Measurements from ENCODE around the gene SLC10A7. TPM values are rescaled to one million over a fixed set of nuclear protein-coding genes. Genes with fewer than 3 reads are reported as not detected.

The SLC10A7 gene
- total and polyA plus RNA-seq, 9 of the 15 experiments (the other 6 are each of a cell fraction or from before 2014, with no cell fraction given): 6.4 to 22.8 (median 16.1) TPM

DNA sequence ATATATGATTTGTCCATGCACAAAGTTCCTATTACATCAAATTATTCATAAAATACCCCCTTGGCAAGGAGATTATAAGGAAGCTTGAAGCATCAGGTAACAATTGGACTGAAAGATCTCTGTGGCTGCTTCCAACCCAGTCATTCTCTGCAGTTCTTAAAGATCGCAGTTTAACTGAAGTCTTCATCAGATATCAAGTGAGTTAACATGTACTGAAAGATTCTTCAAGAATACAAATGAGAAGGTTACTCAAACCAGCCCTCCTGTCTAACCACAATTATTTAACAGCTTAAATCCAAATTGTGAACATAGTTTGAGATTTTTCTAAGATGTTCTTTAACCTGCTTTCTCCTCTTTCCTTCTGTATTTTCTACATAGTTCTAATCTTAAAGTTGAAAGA lies 56.1 kb downstream of the SLC10A7 start:
- FAIRE-seq (no peak), ATAC-seq (no peak)
- in situ Hi-C loops (cut with MboI): no loop called here
- TF ChIP-seq FOXA1 (IDR thresholded peaks at IDR 0.05; ENCODE audit: borderline replicate concordance) (no peak), KDM1A (IDR thresholded peaks at IDR 0.05) (no peak), RBM39 (optimal IDR thresholded peaks at IDR 0.05; ENCODE audit: low read depth, low read length) (no peak), ZNF764 (CRISPR knock-in tag; IDR thresholded peaks at IDR 0.05; ENCODE audit: low read depth) (no peak), ATF7 (IDR thresholded peaks at IDR 0.05) (no peak), ZNF3 (CRISPR knock-in tag; IDR thresholded peaks at IDR 0.05) (no peak), EZH2 (IDR thresholded peaks at IDR 0.05; ENCODE audit: borderline replicate concordance, low read depth, low read length) (no peak), ARHGAP35 (IDR thresholded peaks at IDR 0.05; ENCODE audit: partially characterized antibody) (no peak)
- TF ChIP-seq, protein P1, sequence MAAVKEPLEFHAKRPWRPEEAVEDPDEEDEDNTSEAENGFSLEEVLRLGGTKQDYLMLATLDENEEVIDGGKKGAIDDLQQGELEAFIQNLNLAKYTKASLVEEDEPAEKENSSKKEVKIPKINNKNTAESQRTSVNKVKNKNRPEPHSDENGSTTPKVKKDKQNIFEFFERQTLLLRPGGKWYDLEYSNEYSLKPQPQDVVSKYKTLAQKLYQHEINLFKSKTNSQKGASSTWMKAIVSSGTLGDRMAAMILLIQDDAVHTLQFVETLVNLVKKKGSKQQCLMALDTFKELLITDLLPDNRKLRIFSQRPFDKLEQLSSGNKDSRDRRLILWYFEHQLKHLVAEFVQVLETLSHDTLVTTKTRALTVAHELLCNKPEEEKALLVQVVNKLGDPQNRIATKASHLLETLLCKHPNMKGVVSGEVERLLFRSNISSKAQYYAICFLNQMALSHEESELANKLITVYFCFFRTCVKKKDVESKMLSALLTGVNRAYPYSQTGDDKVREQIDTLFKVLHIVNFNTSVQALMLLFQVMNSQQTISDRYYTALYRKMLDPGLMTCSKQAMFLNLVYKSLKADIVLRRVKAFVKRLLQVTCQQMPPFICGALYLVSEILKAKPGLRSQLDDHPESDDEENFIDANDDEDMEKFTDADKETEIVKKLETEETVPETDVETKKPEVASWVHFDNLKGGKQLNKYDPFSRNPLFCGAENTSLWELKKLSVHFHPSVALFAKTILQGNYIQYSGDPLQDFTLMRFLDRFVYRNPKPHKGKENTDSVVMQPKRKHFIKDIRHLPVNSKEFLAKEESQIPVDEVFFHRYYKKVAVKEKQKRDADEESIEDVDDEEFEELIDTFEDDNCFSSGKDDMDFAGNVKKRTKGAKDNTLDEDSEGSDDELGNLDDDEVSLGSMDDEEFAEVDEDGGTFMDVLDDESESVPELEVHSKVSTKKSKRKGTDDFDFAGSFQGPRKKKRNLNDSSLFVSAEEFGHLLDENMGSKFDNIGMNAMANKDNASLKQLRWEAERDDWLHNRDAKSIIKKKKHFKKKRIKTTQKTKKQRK (IDR thresholded peaks at IDR 0.05; ENCODE audit: borderline replicate concordance, low read depth, low read length): no peak
- TF ChIP-seq, protein P2, sequence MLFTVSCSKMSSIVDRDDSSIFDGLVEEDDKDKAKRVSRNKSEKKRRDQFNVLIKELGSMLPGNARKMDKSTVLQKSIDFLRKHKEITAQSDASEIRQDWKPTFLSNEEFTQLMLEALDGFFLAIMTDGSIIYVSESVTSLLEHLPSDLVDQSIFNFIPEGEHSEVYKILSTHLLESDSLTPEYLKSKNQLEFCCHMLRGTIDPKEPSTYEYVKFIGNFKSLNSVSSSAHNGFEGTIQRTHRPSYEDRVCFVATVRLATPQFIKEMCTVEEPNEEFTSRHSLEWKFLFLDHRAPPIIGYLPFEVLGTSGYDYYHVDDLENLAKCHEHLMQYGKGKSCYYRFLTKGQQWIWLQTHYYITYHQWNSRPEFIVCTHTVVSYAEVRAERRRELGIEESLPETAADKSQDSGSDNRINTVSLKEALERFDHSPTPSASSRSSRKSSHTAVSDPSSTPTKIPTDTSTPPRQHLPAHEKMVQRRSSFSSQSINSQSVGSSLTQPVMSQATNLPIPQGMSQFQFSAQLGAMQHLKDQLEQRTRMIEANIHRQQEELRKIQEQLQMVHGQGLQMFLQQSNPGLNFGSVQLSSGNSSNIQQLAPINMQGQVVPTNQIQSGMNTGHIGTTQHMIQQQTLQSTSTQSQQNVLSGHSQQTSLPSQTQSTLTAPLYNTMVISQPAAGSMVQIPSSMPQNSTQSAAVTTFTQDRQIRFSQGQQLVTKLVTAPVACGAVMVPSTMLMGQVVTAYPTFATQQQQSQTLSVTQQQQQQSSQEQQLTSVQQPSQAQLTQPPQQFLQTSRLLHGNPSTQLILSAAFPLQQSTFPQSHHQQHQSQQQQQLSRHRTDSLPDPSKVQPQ (CRISPR knock-in tag; IDR thresholded peaks at IDR 0.05; ENCODE audit: borderline replicate concordance): no peak
- TF ChIP-seq, protein P3, sequence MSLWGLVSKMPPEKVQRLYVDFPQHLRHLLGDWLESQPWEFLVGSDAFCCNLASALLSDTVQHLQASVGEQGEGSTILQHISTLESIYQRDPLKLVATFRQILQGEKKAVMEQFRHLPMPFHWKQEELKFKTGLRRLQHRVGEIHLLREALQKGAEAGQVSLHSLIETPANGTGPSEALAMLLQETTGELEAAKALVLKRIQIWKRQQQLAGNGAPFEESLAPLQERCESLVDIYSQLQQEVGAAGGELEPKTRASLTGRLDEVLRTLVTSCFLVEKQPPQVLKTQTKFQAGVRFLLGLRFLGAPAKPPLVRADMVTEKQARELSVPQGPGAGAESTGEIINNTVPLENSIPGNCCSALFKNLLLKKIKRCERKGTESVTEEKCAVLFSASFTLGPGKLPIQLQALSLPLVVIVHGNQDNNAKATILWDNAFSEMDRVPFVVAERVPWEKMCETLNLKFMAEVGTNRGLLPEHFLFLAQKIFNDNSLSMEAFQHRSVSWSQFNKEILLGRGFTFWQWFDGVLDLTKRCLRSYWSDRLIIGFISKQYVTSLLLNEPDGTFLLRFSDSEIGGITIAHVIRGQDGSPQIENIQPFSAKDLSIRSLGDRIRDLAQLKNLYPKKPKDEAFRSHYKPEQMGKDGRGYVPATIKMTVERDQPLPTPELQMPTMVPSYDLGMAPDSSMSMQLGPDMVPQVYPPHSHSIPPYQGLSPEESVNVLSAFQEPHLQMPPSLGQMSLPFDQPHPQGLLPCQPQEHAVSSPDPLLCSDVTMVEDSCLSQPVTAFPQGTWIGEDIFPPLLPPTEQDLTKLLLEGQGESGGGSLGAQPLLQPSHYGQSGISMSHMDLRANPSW (CRISPR knock-in tag; IDR thresholded peaks at IDR 0.05): no peak
- TF ChIP-seq, protein P4, sequence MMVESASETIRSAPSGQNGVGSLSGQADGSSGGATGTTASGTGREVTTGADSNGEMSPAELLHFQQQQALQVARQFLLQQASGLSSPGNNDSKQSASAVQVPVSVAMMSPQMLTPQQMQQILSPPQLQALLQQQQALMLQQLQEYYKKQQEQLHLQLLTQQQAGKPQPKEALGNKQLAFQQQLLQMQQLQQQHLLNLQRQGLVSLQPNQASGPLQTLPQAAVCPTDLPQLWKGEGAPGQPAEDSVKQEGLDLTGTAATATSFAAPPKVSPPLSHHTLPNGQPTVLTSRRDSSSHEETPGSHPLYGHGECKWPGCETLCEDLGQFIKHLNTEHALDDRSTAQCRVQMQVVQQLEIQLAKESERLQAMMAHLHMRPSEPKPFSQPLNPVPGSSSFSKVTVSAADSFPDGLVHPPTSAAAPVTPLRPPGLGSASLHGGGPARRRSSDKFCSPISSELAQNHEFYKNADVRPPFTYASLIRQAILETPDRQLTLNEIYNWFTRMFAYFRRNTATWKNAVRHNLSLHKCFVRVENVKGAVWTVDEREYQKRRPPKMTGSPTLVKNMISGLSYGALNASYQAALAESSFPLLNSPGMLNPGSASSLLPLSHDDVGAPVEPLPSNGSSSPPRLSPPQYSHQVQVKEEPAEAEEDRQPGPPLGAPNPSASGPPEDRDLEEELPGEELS (CRISPR knock-in tag; IDR thresholded peaks at IDR 0.05; ENCODE audit: borderline replicate concordance): no peak

More for the DNA sequence above, 56.1 kb downstream of the SLC10A7 start:
- DNase-seq (ENCODE audit: extremely low read depth in 1 of 4, low spot score in 3 of 4): no peak
- H3K9me3 ChIP-seq (replicated peaks; ENCODE audit: control insufficient read depth, insufficient read depth, low read depth, low read length): no peaks in the 10 kb centered on the region
- H3K9me1 ChIP-seq (ENCODE audit: control insufficient read depth, insufficient read depth, low read length): no peaks in the 10 kb centered on the region
- ChIA-PET CTCF (ENCODE audit: low intra/inter-chr PET ratio) (no interaction called here), POLR2A (interaction anchor here (1.4 kb wide), 1 partner anchor 9 kb away, joined by 5 read pairs; no protein-coding TSS in a partner anchor)
- H2AFZ ChIP-seq (ENCODE audit: low read depth, low read length): no peak overlapping the region
- no peak overlapping the region for H3K9ac ChIP-seq (ENCODE audit: insufficient read depth in 1 of 2, low read depth in 2 of 2, low read length in 2 of 2)
- no peaks in the 10 kb centered on the region for H4K20me1 ChIP-seq (replicated peaks; ENCODE audit: control insufficient read depth, insufficient read depth, low read length)
- no peaks in the 10 kb centered on the region for H3K36me3 ChIP-seq (ENCODE audit: control insufficient read depth, insufficient read depth, low read length)
- no peak overlapping the region for H3K4me3 ChIP-seq
- intact Hi-C loops (cut with micrococcal nuclease): no loop called here
- WGBS (ENCODE audit: insufficient coverage, low coverage, missing lambda C conversion rate): 54% methylated on average over 1 of the region's 1 CpG
- no peak overlapping the region for H3K27ac ChIP-seq (ENCODE audit: extremely low read depth, low read depth, low read length)
- no peaks in the 10 kb centered on the region for H3K27me3 ChIP-seq (ENCODE audit: control insufficient read depth in 2 of 2, insufficient read depth in 2 of 2, low read length in 2 of 2)
- no peaks in the 10 kb centered on the region for H3K4me1 ChIP-seq (replicated peaks in 1 of 2; ENCODE audit: control insufficient read depth in 2 of 2, insufficient read depth in 2 of 2, low read length in 2 of 2)
- H3K4me2 ChIP-seq (ENCODE audit: insufficient read depth, low read length): no peak overlapping the region
- H3K79me2 ChIP-seq (ENCODE audit: control insufficient read depth, insufficient read depth, low read length): no peaks in the 10 kb centered on the region
- no TSS peak for BruUV-seq (replicated peaks)

Measured in K562 (cell line).